B cell (primary cell): ENCODE measurements around the gene CDC42EP2.

Experiments used
- EZH2 ChIP-seq: IDR thresholded peaks from 2 replicates; pipeline ENCODE4 v1.6.1; 2012; ENCODE audit warnings: borderline replicate concordance, low read depth, mild to moderate bottlenecking, moderate library complexity, low read length; ENCODE audit not compliant: insufficient read depth, poor library complexity, severe bottlenecking
- TF ChIP-seq, protein P1 (sequence below): fragments of 200-600 bp; IDR thresholded peaks from one replicate; pipeline ENCODE4 v1.8.0; 2022; ENCODE audit warnings: antibody characterized with exemption, mild to moderate bottlenecking

DNA sequence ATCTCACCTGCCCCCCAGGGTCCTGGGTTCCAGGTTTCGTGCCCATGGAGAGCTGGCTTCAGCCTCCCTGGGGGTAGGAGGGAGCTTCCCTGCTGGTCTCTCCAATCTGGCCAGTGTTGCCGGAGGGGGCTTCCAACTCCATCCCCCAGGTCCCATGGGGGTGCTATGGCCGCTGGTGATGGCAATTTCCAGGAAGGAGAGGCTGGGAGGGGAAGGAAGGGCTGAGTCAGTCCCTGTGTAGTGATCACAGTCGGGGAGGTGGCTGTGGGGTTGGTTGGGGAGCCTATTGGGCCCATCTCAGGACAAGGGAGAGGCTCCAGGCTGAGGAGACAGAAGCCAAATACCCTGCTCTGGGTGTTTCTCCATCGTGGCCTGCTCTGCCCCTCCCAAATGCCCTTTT lies 5.7 kb upstream of the CDC42EP2 start:
- no peak for TF ChIP-seq EZH2
- TF ChIP-seq, protein P1, sequence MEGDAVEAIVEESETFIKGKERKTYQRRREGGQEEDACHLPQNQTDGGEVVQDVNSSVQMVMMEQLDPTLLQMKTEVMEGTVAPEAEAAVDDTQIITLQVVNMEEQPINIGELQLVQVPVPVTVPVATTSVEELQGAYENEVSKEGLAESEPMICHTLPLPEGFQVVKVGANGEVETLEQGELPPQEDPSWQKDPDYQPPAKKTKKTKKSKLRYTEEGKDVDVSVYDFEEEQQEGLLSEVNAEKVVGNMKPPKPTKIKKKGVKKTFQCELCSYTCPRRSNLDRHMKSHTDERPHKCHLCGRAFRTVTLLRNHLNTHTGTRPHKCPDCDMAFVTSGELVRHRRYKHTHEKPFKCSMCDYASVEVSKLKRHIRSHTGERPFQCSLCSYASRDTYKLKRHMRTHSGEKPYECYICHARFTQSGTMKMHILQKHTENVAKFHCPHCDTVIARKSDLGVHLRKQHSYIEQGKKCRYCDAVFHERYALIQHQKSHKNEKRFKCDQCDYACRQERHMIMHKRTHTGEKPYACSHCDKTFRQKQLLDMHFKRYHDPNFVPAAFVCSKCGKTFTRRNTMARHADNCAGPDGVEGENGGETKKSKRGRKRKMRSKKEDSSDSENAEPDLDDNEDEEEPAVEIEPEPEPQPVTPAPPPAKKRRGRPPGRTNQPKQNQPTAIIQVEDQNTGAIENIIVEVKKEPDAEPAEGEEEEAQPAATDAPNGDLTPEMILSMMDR = no peak
